Transverse colon (tissue), 3 donors: ENCODE measurements around the gene F2RL2.

Experiments used
- CTCF ChIP-seq, 5 experiments: fragments of 200-600 bp in 3 of 5; fragments of 450-650 bp in 2 of 5; sonication (generic) in 3 of 5; IDR thresholded peaks; 1 replicate in 2 of 5; 2 replicates in 3 of 5; pipeline ENCODE4 v1.5.1; 2016 to 2017; ENCODE audit warnings: antibody characterized with exemption in 5 of 5, inconsistent platforms in 3 of 5, mild to moderate bottlenecking in 2 of 5, moderate library complexity in 1 of 5
- EP300 ChIP-seq: sonication (generic); formaldehyde crosslinking; IDR thresholded peaks from one replicate; pipeline ENCODE4 v1.6.1; 2017; ENCODE audit warnings: antibody characterized with exemption, low read depth
- POLR2A ChIP-seq: fragments of 450-650 bp; IDR thresholded peaks from one replicate; pipeline ENCODE4 v1.6.1; 2016; ENCODE audit warnings: antibody characterized with exemption, mild to moderate bottlenecking, moderate library complexity

- TF ChIP-seq CTCF (IDR thresholded peaks at IDR 0.05) = no peak
- TF ChIP-seq POLR2A = no peak
- no peak for TF ChIP-seq EP300
Measured at GRCh38 chr5:76586531-76586930, 36.7 kb downstream of the F2RL2 start.
